H54 (cell line): ENCODE results near the gene CHST6.
"Not testable (repeated sequence)": the region's sequence is repeated elsewhere in the genome, so short reads cannot be mapped to it uniquely, and the experiment has no call there.

Source experiments
- DNase-seq: peaks from one replicate; pipeline ENCODE4 v3.0.0; 2011; ENCODE audit warnings: low spot score, mixed read lengths; ENCODE audit not compliant: insufficient read length
- FAIRE-seq: peaks from 3 replicates; lab custom pipeline; 2011; peaks lifted over from hg19 to GRCh38; lab: Jason Lieb, UNC
- POLR2A ChIP-seq: IDR thresholded peaks from 2 replicates; pipeline ENCODE4 v1.6.1; 2011; ENCODE audit warnings: low read depth, mild to moderate bottlenecking, low read length

CHST6 gene

DNA sequence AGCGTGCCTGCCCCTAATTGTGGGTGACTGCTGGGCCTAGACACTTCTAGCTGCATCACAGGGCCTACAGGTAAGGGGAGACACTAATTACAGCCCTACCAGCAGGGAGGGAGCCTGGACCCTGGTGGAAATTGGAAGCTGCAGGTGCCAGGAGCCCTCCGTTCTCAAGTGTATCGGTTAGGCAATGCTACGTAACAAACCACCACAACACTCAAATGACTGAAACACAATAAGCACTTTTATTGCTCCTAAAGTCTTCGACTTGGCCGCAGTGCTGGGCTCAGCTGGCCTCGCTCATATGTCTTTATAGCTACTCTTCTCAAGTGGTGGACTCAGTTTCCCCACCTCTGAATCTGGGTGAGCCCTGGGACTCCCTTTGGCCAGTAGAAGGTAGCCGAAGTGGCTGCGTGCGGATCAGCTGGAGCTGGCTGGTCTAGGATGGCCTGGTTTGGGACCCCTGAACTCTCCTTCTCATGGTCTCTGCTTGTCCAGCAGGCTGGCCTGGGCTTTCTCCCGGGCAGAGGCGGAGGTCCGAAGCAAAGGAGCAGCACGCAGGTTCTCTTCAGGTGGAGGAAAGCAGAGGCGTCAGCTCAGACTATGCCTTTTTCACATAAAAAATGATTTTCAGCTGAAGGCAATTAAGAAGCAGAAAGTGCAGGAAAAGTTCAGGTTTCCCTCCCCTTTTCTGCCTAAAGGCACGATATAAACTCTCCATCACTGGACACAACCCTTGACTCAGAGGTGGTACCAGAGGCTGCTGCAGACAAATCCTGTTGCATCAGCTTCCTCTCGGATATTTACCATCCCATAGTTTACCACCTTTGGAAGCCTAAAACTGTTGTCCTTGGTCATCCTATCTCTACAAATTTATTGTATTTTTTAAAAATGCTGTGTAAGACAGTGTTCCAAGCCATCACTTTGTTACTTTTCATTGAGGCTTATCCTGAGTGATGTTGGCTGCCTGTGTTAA, 22.0 kb downstream of the CHST6 start:
- TF ChIP-seq POLR2A, result no peak
- DNase-seq (no peak), FAIRE-seq (no peak)

DNA sequence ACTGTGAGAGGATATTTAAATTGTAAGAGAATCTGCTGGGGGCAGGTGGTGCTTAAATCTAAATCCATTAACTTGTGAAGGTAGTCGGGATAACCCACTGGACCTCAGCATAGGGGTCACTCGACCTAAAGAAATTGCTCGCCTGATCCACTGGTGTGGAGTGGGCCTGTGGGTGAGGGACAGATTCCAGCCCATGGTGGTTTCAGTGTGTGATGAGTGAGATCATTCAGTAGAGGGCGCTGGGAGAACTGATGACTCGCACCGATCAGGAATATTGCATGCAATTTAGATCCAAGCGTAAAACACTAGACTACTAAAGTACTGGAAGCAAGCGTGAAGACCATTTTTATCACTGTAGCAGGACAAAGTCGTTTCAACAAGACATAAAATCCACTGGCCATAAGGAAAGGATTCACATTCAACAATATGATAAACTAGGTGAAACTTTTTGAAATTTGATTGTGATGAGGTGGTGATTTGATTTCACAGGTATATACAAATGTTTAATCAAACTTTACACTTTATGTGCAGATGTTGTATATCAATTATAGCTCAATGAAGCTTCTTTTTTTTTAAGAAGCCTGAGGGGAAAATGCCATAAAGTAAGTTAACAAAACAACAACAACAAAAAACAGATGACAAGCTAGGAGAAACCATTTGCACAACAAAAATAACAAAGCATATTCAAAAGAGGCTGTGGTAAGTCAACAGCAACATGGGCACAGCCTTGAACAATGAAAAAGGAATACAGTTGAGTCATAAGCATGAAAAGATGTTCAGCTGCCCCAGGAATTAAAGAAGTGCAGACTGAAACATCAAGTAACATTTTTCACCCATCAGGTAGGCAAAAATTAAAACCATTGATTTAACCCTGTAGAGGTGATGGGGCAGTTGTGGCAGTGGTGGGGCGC, 23.3 kb downstream of the CHST6 start:
- peak; percentile 90 for DNase-seq
- TF ChIP-seq POLR2A, result no peak
- no peak for FAIRE-seq

DNA sequence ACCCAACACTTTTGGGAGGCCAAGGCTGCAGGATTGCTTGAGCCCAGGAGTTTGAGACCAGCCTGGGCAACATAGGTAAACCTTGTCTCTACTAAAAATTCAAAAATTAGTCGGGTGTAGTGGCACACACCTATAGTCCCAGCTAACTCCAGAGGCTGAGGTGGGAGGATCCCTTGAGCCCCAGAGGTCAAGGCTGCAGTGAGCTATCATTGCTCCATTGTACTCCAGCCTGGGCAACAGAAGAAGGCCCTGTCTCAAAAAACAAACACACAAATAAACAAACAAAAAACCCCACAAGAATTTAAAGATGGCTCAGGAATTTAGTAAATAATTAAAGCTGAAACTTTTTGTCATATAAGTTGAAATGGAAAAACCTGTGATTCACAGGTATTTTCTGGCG, 28.5 kb downstream of the CHST6 start:
- no peak for TF ChIP-seq POLR2A
- FAIRE-seq (no peak), DNase-seq (no peak)

DNA sequence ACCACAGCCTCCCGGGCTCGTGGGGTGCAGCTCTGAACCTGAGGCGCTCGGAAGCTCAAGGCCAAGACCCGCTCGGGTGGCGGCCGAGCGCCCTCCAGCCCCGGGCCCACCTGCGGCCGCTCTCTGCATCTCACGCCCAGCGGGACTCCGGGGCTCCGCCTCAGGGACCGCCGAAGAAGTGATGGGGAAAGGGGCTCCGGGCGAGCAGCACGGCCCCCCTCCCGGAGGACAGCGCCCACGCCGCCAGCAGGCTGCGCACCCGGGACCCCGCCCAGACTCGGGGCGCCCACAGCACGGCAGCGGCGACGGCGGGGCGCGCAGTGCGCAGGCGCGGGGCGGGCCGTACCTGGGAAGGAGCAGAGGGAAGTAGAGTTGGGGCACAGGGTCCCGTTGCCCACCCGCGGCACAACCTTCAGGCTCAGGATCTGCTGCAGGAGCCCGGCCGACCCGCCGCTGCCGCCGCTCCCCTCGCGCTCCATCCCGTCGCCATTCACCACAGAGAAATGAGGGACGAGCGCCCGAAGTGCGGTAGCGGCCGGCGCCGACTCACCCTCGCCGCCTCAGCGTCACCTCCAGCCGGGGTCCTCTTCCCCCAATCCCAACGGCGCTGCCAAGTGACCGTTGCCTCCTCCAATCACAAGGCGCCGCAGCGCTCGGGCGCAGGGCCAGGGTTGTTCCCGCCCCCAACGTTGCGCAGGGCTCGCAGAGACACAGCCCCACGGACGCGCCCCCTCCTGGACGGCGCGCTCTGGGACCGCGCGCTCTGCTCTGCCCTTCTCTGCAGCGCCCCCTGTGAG, 30.9 kb downstream of the CHST6 start, which contains the start of gene TMEM170A:
Gene TMEM170A (minus strand): TSS at position 568 of the 797 bp plus-strand sequence. CDS start 89 bp downstream, at position 479.
- TF ChIP-seq POLR2A, result peak; percentile 98
- FAIRE-seq (peak; percentile 65), DNase-seq (peak; percentile 97)

DNA sequence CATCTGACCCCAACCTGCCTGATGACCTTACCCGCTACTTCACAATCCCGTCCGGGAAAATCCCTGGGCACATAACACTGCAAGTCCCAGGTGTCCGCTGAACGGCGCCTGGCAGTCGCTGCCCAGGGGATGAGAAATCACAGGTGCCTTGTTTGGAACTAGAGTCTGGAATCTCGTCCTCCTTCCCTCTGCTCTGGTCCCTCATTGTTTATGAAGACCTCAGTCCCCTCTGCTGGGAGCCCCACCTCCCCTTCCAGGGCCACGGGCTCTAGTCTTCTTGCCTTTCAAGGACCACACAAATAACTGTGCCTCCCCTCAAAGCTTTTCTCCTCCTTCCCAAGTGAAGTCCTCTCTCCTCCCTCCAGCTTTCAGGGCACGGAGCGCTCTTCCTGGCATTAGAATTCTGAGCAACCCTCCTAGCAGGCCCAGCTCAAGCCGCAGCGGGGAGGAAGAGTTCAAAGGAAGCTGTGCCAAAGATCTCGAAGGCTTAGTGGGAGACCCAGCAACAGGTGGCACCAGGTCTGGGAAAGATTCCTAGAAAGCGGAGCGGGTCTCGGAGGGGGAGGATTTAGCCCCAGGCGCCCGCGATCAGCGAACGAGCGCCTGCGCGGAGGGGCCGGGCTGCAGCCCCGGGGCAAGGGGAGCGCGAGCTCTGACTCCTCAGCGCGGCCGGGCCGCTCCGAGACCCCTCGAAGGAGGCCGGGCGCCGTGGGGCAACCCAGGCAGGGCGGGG, 31.7 kb downstream of the CHST6 start:
- not testable (repeated sequence) for FAIRE-seq, DNase-seq

DNA sequence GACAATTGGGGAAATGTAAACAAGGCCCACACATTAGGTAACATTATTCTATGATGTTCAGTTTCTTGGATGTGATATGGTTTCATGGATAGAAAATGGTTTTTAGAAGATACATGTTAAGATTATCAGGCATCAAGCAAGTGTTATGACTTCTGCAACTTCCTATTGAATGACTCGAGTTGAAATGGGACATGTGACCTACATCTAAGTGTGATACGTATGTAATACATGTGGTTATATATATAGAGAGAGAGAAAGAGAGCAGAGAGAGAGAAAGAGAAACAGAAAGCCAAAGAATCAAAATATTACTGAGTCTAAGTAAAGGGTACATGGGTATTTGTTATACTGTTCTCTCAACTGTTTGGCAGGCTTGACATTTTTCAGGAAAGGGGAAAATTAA, 32.4 kb downstream of the CHST6 start:
- DNase-seq (no peak), FAIRE-seq (no peak)
- TF ChIP-seq POLR2A, result no peak

DNA sequence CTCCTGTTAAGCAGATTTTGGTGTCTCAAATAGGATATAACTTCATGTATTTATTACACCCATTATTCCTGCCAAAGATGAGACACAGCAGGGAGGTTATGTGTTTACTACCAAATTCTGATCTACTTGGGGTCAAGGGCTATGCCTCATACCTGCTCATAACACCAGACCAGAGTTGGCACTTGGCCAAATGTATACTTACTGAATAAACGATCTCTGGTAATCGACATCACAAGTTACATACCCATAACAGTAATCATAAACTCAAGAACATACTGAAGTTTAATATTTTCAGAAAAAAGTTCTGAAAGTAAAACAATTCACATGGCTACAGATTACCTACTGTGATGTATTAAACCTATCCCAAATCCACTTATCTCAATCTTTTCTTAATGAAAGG, 33.7 kb downstream of the CHST6 start:
- DNase-seq (no peak), FAIRE-seq (no peak)
- TF ChIP-seq POLR2A, result no peak

DNA sequence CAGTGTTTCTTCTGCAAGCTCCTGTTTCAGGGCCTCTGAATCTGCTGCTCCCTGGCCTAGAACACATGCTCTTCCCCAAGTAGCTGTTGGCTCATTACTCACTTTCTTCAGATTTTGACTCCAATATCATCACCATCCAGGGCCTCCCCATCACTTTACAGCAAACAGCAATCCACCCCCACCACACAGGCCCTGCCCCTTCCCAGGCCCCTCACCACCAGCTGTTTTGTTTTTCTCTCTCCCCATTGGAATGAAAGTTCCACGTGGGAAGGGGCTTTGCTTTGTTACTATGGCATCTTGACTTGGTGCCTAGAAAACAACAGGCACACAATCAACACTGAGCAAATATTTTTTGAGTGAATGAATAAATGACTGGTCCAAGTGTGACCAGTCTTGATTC, 34.8 kb downstream of the CHST6 start:
- no peak for FAIRE-seq
- DNase-seq, result no peak
- no peak for TF ChIP-seq POLR2A

DNA sequence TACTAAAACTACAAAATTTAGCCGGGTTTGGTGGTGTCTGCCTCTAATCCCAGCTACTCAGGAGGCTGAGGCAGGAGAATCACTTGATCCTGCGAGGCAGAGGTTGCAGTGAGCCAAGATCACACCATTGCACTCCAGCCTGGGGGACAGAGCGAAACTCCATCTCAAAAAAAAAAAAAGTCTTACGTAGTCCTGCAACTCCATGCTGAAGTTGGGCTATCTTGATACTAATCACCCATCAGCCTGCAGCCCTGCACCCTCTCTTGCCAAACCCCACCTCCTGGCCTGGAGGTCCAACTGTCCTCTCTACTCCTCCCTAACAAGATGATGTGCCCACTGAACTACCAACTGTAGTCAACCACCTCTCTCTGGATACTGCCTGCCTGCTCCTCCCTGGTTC, 35.5 kb downstream of the CHST6 start:
- DNase-seq (no peak), FAIRE-seq (no peak)
- no peak for TF ChIP-seq POLR2A

DNA sequence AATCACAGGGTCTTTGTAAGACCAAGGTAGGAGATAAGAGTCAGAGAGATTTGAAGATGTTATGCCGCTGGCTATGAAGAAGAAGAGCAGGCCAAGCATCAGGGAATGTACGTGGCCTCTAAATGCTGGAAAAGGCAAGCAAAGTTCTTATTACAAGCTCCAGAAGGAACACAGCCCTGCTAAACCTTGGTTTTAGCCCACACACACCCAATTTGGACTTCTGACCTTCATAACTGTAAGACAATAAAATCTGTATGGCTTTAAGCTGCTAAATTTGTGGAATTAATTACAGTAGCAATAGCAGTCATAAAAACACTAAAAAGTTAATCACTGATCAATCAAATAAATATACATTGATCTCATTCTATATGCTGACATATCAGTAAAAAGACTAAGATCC, 36.8 kb downstream of the CHST6 start:
- no peak for FAIRE-seq
- no peak for TF ChIP-seq POLR2A
- no peak for DNase-seq

DNA sequence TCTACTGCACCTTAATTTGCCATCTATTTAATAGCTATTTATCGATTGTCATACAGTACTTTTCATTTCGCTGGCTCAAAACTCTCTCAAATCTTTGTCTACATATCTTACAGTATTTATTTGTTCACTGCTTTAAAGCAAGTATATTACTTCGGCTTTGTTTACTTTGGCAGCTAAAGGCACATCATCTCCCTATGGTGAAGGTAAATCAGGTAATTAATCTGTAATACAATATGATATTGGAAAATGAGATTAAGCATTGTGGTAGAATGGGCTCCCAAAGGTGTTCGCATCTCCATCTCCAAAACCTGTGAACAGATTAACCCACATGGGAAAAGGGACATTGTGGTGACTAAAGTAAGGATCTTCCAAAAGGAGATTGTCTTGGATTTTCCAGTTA, 37.2 kb downstream of the CHST6 start:
- FAIRE-seq (no peak), DNase-seq (no peak)
- TF ChIP-seq POLR2A, result no peak

DNA sequence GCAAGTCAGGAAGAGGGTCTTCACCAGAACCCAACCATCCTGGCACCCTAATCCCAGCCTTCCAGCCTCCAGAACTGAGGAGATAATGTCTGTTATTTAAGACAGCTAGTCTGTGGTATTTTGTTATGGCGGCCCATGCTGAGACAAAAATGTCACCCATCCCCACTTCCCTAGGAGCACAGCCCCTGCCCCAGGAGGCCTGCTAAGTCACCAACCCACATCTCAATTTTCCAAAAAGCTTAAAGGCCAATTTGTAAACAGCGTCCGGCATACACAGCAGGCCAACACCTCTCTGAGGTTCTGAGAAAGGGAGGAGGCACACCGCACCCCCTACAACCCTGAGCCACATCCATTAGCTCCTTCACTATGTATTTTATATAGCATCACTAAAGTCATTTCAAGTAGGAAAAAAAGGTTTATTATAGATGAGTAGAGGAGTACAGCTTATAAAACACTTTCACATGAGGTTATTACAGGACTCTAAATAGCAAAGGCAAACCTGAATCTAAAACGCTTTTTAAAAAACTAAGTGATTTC, 37.7 kb downstream of the CHST6 start:
- no peak for TF ChIP-seq POLR2A
- FAIRE-seq (no peak), DNase-seq (no peak)
